LNCaP clone FGC (cell line): ENCODE results near the gene NPIPB8.
"Not testable (repeated sequence)": the region's sequence is repeated elsewhere in the genome, so short reads cannot be mapped to it uniquely, and the experiment has no call there.

Experiments used
- DNase-seq: peaks from one replicate; pipeline ENCODE4 v3.0.0-alpha.2; 2011; ENCODE audit warnings: low read depth
- H3K4me3 ChIP-seq: 2 replicates; pipeline ENCODE4 v1.5.1; 2011; ENCODE audit warnings: mild to moderate bottlenecking, low read depth, low read length, control low read depth
- CTCF ChIP-seq: IDR thresholded peaks from 2 replicates; pipeline ENCODE4 v1.5.1; 2012; ENCODE audit warnings: mild to moderate bottlenecking; ENCODE audit not compliant: control insufficient read depth, insufficient read depth; ENCODE audit errors: extremely low read depth

Gene NPIPB8

GRCh38 chr16:28637765-28638164 is at the start of gene NPIPB8:
Gene NPIPB8 (plus strand): TSS chr16:28638065. CDS start chr16:28638361, 296 bp downstream.
- DNase-seq: not testable (repeated sequence)

DNA sequence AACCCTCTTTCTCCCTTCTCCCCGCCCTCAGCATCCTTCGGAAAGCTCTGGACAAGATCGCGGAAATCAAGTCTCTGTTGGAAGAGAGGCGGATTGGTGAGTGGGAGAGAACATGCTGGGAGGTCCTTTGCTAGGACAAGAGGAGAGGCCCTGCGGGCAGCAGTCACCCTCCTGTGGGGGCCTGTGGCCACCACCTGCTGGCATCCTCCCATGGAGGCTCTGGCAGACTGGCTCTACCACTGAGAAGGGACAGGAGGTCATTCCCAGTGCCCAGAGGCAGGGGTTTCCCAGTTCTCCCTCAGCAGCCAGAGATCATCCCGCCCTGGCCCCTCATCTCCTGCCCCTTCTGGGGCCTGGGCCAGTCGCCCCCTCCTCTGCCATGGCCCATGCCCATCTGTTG is 48.8 kb upstream of the NPIPB8 start:
- no peak overlapping the region for H3K4me3 ChIP-seq
- TF ChIP-seq CTCF: no peak
- DNase-seq: no peak

More at GRCh38 chr16:28637765-28638164, at the start of gene NPIPB8:
- H3K4me3 ChIP-seq: not testable (repeated sequence)

DNA sequence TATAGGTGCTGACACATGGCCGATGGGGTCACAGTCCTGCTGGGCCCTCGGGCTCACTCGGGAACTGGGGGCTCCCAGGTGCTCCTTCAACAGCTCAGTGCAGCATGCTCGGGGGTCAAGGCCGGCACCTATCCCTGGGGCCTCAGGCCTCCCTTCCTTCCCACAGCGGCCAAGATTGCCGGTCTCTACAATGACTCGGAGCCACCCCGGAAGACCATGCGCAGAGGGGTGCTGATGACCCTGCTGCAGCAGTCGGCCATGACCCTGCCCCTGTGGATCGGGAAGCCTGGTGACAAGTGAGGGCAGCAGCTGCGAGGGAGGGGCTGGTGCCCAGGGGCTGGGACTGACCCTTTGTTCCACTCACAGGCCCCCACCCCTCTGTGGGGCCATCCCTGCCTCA is 47.9 kb upstream of the NPIPB8 start:
- TF ChIP-seq CTCF: no peak
- H3K4me3 ChIP-seq: no peak overlapping the region
- no peak for DNase-seq

- TF ChIP-seq CTCF: no peak
- no peak for DNase-seq
Observed at GRCh38 chr16:28590384-28591340, 47.2 kb upstream of the NPIPB8 start.

DNA sequence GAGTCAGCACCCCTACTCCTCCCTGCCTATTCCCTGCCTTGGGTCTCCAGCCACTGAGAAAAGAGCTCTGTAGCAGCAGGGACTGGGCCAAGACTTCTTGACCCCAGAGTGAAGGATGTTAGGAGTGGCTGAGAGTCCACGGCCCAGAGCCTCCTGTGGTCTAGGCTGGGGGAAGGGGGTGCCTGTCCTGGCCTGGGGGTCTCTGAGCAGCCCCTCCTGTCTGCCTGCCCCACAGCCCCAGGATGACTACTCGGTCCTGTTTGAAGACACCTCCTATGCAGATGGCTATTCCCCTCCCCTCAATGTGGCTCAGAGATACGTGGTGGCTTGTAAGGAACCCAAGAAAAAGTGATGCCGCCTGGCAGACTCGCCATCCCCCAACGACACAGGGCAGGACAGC is 46.5 kb upstream of the NPIPB8 start:
- no peak overlapping the region for H3K4me3 ChIP-seq
- DNase-seq: no peak
- TF ChIP-seq CTCF: no peak

More at GRCh38 chr16:28590384-28591340, 47.2 kb upstream of the NPIPB8 start:
- no peak overlapping the region for H3K4me3 ChIP-seq

DNA sequence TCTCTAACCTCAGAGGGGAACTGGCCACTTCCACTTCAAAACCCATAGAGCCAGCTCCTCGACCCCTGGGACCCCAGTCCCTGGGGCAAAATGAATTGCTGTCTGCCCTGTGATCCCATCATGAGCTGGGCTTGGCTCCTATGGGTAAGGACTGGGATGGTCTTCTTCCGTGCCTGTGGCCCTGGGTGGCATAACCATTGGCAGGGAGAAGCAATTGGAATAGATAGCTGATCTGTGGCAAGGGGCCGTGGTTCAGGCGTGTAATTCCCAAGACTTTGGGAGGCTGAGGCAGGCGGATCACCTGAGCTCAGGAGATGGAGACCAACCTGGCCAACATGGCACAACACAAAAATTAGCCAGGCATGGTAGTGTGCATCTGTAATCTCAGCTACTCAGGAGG is 45.4 kb upstream of the NPIPB8 start:
- DNase-seq: no peak
- TF ChIP-seq CTCF: no peak
- H3K4me3 ChIP-seq: no peak overlapping the region

DNA sequence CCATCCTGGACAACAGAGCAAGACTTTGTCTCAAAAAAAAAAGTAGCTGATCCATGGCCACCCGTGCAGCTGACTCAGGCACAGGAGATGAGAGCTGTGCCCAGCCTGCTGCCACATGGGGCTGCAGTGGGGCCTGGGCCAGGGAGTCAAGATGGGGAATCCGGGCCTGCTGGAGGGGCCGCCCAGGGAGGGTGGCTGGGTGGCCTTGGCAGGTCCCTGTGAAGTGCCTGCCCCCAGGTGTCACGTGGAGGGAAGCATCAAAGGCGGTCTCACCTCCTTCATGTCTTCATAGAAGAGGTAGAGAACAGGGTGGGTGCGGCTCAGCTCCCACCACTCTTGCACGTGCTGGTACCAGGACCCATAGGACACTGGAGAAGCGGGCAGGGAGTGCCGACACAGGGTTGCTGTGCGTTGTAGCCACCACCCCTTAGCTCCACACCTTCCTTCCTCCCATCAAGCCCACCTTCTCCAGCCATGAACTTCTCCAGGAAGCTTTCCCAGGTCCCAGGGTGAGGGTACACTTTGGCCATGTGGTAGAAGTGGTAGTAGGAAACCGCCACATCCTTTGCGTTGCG is 44.8 kb upstream of the NPIPB8 start:
- no peak for DNase-seq
- TF ChIP-seq CTCF: no peak
- no peak overlapping the region for H3K4me3 ChIP-seq

DNA sequence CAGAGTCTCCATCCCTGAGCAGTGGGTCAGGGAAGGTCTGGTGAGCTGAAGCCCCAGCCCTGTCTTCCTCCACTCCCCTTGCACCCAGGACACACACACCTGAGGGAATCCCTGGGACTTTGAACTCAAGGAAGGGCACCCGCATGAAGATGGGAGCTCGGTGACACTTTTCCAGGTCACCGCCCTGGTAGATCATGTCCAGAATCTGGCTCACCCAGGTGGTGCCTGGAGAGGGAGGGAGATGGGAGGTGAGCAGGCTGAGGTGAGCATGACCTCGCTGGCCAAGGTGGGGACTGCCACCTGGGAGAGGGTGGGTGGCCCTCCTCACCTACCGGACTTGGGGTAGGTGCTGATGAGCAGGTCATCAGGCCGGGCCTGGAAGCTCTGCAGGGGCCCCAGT is 42.4 kb upstream of the NPIPB8 start:
- DNase-seq, H3K4me3 ChIP-seq: not testable (repeated sequence)
